Esophagus squamous epithelium (tissue), 5 donors: ENCODE data around the gene PBX2. TPM values are rescaled to one million over a fixed set of nuclear protein-coding genes. Genes with fewer than 3 reads are reported as not detected.
A peak's percentile ranks its signal among the peaks of the same experiment; 100 is the strongest.

Experiments used
- DNase-seq: peaks from one replicate; lab custom pipeline; 2025; lab: John Stamatoyannopoulos, UW
- H3K27ac ChIP-seq, 4 donors: fragments of 200-600 bp; sonication (generic); one replicate each; pipeline ENCODE4 v1.5.1; 2016 to 2019; ENCODE audit warnings: mild to moderate bottlenecking in 1 of 4
- H3K27me3 ChIP-seq, 4 donors: fragments of 200-600 bp; sonication (generic); 1 replicate in 3 of 4; 2 replicates in 1 of 4; pipeline versions ENCODE4 v1.5.1 to v1.6.0; 2017 to 2021; ENCODE audit warnings: antibody characterized with exemption in 1 of 4
- H3K36me3 ChIP-seq, 3 donors: fragments of 200-600 bp; sonication (generic); one replicate each; pipeline ENCODE4 v1.5.1; 2016 to 2019
- H3K4me1 ChIP-seq, 3 donors: fragments of 200-600 bp; sonication (generic); one replicate each; pipeline ENCODE4 v1.5.1; 2017 to 2019
- H3K4me3 ChIP-seq, 4 donors: fragments of 200-600 bp; sonication (generic); 1 replicate in 3 of 4; 2 replicates in 1 of 4; pipeline ENCODE4 v1.5.1; 2016 to 2019; ENCODE audit warnings: mild to moderate bottlenecking in 2 of 4, moderate library complexity in 1 of 4
- H3K9me3 ChIP-seq, 3 donors: fragments of 200-600 bp; sonication (generic); one replicate each; pipeline ENCODE4 v1.5.1; 2016 to 2019
- POLR2A ChIP-seq, 4 donors: fragments of 450-650 bp; IDR thresholded peaks; one replicate each; pipeline ENCODE4 v1.6.1; 2017; ENCODE audit warnings: antibody characterized with exemption in 4 of 4, mild to moderate bottlenecking in 4 of 4, moderate library complexity in 3 of 4
- whole genome bisulfite sequencing, 2 donors: methylation state at CpG; one replicate each; pipeline ENCODE4 v1.1.5; 2018; 5-methylcytosine and 5-hydroxymethylcytosine counted together
- intact Hi-C: fragments of 100-400 bp; cut with DNase I; formaldehyde crosslinking; loops from one replicate; pipeline ENCODE4 v1.15.0; 2022
- total RNA-seq, 4 donors: library from RNA; depleted of rRNA; stranded (reverse); fragments of >200 nt; gene quantifications; one replicate each; pipeline ENCODE4 v1.1.0, GENCODE V29; 2016
- TF ChIP-seq, protein P1 (sequence below), 6 experiments: fragments of 450-650 bp in 4 of 6; fragments of 200-600 bp in 2 of 6; sonication (generic) in 2 of 6; IDR thresholded peaks; one replicate each; pipeline ENCODE4 v1.5.1; 2016 to 2019; ENCODE audit warnings: antibody characterized with exemption in 6 of 6, mild to moderate bottlenecking in 4 of 6, moderate library complexity in 4 of 6
- donor health status: DM: yes; HTN: yes; CAD: no.

PBX2 gene, protein sequence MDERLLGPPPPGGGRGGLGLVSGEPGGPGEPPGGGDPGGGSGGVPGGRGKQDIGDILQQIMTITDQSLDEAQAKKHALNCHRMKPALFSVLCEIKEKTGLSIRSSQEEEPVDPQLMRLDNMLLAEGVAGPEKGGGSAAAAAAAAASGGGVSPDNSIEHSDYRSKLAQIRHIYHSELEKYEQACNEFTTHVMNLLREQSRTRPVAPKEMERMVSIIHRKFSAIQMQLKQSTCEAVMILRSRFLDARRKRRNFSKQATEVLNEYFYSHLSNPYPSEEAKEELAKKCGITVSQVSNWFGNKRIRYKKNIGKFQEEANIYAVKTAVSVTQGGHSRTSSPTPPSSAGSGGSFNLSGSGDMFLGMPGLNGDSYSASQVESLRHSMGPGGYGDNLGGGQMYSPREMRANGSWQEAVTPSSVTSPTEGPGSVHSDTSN
- total RNA-seq: 10 to 100 TPM; 27.1 to 40.2 (median 28.9) TPM

DNA sequence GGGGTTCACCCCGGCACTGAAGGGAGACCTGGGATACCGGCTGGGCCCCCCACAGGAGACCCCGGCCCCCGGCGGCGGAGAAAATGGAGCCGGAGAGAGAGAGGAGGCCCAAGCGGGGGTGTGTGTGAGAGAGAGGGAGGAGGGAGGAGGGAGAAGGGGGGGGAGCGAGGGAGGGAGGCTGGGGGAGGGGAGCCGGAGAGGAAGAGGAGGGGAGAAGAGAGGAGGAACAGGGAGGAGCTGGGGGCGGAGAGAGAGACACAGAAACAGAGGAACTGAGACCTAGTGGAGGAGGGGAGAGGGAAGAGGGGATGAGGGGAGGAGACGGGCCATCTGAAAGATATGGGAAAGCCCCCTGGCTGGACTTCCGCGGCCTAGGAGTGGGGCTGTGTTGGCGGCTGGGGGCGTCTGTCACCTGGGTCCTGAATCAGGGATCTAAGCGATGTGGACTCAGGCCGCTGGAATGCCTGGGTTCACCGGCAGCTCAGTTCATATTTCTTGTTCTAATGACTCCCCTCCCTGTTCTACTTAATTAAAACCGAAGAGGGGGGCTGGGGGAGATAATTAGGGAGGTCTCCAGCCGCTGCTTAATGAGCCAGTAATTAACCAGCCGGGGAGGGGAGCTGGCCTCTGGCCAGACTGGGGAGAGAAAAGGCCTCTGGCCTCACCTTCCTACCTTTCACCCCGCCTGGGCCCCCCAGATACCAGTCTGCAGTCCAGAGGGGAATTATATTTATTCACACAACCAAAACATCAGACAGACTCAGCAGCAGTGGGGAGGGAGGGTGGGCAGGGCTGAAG, at the start of gene PBX2:
Gene PBX2, minus strand, starts transcription at position 149 of the 798 bp plus-strand sequence. CDS start 287 bp downstream, outside the sequence.
- 1 to 2% methylated on average over 8 to 11 of the region's 23 CpGs for WGBS, 2 donors
- intact Hi-C loops: no loop called here
- peaks cover 22 to 94% (median 53%) of the 10 kb centered on the region in 3 donors for H3K4me1 ChIP-seq

DNA sequence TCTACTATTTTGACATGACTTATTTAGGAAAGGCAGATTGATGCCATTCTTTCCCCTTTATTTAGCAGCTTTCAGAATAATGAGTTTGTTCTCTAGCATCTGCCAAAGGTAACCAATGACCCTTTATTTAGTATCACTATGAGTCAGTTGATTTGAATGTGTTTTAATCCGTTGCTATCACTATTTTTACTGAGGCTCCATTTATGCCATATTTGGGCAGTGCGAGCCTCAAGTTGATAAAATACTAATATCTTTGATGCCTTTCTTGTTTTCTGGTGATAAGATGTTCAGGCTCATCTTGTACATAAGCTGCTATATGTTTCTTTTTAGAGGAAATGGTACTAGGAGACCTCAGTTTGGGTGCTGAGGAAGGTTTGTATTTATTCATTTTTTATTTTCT, 49.5 kb upstream of the PBX2 start:
- TF ChIP-seq, protein P1, sequence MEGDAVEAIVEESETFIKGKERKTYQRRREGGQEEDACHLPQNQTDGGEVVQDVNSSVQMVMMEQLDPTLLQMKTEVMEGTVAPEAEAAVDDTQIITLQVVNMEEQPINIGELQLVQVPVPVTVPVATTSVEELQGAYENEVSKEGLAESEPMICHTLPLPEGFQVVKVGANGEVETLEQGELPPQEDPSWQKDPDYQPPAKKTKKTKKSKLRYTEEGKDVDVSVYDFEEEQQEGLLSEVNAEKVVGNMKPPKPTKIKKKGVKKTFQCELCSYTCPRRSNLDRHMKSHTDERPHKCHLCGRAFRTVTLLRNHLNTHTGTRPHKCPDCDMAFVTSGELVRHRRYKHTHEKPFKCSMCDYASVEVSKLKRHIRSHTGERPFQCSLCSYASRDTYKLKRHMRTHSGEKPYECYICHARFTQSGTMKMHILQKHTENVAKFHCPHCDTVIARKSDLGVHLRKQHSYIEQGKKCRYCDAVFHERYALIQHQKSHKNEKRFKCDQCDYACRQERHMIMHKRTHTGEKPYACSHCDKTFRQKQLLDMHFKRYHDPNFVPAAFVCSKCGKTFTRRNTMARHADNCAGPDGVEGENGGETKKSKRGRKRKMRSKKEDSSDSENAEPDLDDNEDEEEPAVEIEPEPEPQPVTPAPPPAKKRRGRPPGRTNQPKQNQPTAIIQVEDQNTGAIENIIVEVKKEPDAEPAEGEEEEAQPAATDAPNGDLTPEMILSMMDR (IDR thresholded peaks at IDR 0.05): no peak
- no peak for TF ChIP-seq POLR2A (IDR thresholded peaks at IDR 0.05)
- no peak for DNase-seq
- Histone ChIP-seq H3K4me1 (peaks cover 2 to 11% (median 3%) of the 10 kb centered on the region in 3 donors), H3K9me3 (no peaks in the 10 kb centered on the region), H3K27me3 (no peaks in the 10 kb centered on the region), H3K4me3 (no peak overlapping the region), H3K36me3 (no peaks in the 10 kb centered on the region), H3K27ac (no peak overlapping the region)
- intact Hi-C loops: no loop called here
- WGBS, 2 donors: 66 to 68% methylated on average over 2 of the region's 2 CpGs

More for the DNA sequence above, at the start of gene PBX2:
- peak within 1 kb of the TSS; percentile 95 to 99 (median 98) for H3K27ac ChIP-seq
- peak within 1 kb of the TSS; percentile 69 to 93 (median 87) for H3K4me3 ChIP-seq
- peaks cover 9 to 25% (median 13%) of the 10 kb centered on the region in 3 donors for H3K36me3 ChIP-seq
- no peaks in the 10 kb centered on the region for H3K9me3 ChIP-seq
- H3K27me3 ChIP-seq: no peaks in the 10 kb centered on the region
- DNase-seq: peak; percentile 70
- peak in 2 of 4 donors; percentile 69 to 88 for TF ChIP-seq POLR2A (IDR thresholded peaks at IDR 0.05)
- TF ChIP-seq, protein P1 (IDR thresholded peaks at IDR 0.05): no peak

DNA sequence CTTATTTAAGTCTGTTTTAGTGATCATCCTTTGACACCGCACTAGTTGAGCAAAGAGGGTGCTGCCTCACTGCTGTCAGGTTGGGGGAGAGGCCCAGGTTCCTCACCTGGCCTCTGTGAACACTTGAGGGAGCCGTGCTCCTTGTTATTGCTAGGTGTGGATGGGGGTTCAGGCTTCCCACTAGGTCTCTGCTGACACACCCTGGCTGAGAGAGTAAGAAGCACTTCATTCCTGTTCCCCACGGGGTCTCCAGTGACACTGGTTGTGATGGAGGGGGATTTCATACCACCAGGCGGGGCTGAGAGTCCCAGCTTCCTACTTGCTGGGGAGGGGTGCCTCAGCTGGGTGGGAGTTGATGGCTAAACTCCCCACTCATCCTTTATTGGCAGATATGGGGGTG, 44.9 kb upstream of the PBX2 start:
- H3K9me3 ChIP-seq: no peaks in the 10 kb centered on the region
- H3K4me3 ChIP-seq: no peak overlapping the region
- TF ChIP-seq, protein P1 (IDR thresholded peaks at IDR 0.05): no peak
- TF ChIP-seq POLR2A (IDR thresholded peaks at IDR 0.05): no peak
- DNase-seq: no peak
- no peaks in the 10 kb centered on the region for H3K36me3 ChIP-seq
- peak overlapping the region in 3 of 4 donors; percentile 26 to 53 (median 50) for H3K27ac ChIP-seq
- 53 to 75% methylated on average over 1 to 3 of the region's 4 CpGs for WGBS, 2 donors
- H3K27me3 ChIP-seq: no peaks in the 10 kb centered on the region
- no peaks in the 10 kb centered on the region for H3K4me1 ChIP-seq
- intact Hi-C loops: no loop called here

DNA sequence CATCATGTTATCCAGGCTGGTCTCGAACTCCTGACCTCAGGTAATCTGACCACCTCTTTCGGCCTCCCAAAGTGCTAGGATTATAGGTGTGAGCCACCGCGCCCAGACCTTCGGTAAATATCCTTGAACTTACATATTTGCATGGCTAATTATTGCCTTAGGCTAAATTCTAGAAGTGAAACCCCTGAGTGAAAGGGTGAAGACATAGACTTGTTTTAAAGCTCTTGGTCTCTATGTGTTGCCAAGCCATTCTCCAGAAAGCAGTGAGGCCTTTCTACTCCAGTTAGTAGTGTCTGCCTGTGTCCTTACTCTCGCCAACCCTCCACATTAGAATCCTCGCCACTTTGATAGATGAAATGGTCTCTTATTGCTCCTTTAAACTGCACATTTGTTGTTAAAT, 36.4 kb upstream of the PBX2 start:
- intact Hi-C loops: no loop called here
- H3K4me3 ChIP-seq: no peak overlapping the region
- no peak overlapping the region for H3K27ac ChIP-seq
- no peaks in the 10 kb centered on the region for H3K9me3 ChIP-seq
- H3K4me1 ChIP-seq: peaks cover 5 to 25% (median 6%) of the 10 kb centered on the region in 3 donors
- DNase-seq: no peak
- H3K27me3 ChIP-seq: no peaks in the 10 kb centered on the region
- 80 to 85% methylated on average over 7 of the region's 7 CpGs for WGBS, 2 donors
- H3K36me3 ChIP-seq: no peaks in the 10 kb centered on the region
- TF ChIP-seq, protein P1 (IDR thresholded peaks at IDR 0.05): no peak
- no peak for TF ChIP-seq POLR2A (IDR thresholded peaks at IDR 0.05)
